ENCODE measurements around the gene SYT7.

- TF ChIP-seq, protein P1, sequence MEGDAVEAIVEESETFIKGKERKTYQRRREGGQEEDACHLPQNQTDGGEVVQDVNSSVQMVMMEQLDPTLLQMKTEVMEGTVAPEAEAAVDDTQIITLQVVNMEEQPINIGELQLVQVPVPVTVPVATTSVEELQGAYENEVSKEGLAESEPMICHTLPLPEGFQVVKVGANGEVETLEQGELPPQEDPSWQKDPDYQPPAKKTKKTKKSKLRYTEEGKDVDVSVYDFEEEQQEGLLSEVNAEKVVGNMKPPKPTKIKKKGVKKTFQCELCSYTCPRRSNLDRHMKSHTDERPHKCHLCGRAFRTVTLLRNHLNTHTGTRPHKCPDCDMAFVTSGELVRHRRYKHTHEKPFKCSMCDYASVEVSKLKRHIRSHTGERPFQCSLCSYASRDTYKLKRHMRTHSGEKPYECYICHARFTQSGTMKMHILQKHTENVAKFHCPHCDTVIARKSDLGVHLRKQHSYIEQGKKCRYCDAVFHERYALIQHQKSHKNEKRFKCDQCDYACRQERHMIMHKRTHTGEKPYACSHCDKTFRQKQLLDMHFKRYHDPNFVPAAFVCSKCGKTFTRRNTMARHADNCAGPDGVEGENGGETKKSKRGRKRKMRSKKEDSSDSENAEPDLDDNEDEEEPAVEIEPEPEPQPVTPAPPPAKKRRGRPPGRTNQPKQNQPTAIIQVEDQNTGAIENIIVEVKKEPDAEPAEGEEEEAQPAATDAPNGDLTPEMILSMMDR (IDR thresholded peaks at IDR 0.05): no peak
- TF ChIP-seq NR3C1 (IDR thresholded peaks at IDR 0.05) (no peak), POLR2A (IDR thresholded peaks at IDR 0.05; ENCODE audit: low read length) (no peak), ELK1 (IDR thresholded peaks at IDR 0.05; ENCODE audit: low read depth, low read length) (no peak), EP300 (IDR thresholded peaks at IDR 0.05) (no peak), SMC3 (IDR thresholded peaks at IDR 0.05) (no peak)
Measured at GRCh38 chr11:61541598-61541997, 39.3 kb downstream of the SYT7 start.
